Measurements from ENCODE around the gene BRD4.

Gene BRD4

DNA sequence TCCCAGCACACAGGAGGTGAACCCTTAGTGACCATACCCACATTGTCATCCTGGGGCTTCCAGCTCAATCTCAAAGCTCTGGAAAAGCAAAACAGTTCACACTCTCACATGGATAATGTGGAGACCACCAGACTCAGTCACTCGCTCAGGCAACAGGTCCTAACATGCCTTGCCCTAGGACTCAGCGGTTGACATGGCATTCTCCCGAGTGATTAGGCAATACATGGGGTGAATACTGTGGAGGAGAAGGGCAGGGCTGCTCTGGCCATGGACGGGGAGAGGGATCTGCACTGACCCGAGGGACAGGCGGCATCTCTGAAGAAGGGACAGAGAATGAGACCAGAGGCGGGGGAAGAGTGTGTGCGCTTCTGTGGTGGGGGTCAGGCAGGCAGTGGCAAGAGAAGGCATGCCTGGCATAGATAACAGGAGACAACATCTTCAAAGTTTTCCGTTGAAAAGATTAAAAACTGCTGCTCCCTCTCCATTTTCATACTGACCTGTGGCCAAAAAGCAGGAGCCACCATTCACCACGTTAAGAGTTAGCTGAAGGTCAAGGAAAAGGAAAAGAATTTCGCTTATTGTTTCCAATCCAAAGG lies 55.6 kb downstream of the BRD4 start:
- POLR2A ChIA-PET: no interaction called here
- CTCF ChIA-PET: no interaction called here
- TF ChIP-seq, protein P1, sequence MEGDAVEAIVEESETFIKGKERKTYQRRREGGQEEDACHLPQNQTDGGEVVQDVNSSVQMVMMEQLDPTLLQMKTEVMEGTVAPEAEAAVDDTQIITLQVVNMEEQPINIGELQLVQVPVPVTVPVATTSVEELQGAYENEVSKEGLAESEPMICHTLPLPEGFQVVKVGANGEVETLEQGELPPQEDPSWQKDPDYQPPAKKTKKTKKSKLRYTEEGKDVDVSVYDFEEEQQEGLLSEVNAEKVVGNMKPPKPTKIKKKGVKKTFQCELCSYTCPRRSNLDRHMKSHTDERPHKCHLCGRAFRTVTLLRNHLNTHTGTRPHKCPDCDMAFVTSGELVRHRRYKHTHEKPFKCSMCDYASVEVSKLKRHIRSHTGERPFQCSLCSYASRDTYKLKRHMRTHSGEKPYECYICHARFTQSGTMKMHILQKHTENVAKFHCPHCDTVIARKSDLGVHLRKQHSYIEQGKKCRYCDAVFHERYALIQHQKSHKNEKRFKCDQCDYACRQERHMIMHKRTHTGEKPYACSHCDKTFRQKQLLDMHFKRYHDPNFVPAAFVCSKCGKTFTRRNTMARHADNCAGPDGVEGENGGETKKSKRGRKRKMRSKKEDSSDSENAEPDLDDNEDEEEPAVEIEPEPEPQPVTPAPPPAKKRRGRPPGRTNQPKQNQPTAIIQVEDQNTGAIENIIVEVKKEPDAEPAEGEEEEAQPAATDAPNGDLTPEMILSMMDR (IDR thresholded peaks at IDR 0.05; ENCODE audit: control extremely low read depth, extremely low read depth, low read depth, missing control alignments): no peak
- no peak for DNase-seq (ENCODE audit: extremely low spot score)

GRCh38 chr19:15274477-15274876 lies 57.9 kb downstream of the BRD4 start:
- CTCF ChIA-PET: interaction anchor here (1.5 kb wide), 1 partner anchor 15 kb away, joined by 5 read pairs; no protein-coding TSS in a partner anchor
- POLR2A ChIA-PET: interaction anchor here (0.7 to 1.0 kb wide), 2 partner anchors 31 to 144 kb away, joined by 4 read pairs; partner anchors contain the start of gene AKAP8L
- TF ChIP-seq, protein P1 (IDR thresholded peaks at IDR 0.05; ENCODE audit: control extremely low read depth, extremely low read depth, low read depth, missing control alignments): no peak
- DNase-seq (ENCODE audit: extremely low spot score): no peak

DNA sequence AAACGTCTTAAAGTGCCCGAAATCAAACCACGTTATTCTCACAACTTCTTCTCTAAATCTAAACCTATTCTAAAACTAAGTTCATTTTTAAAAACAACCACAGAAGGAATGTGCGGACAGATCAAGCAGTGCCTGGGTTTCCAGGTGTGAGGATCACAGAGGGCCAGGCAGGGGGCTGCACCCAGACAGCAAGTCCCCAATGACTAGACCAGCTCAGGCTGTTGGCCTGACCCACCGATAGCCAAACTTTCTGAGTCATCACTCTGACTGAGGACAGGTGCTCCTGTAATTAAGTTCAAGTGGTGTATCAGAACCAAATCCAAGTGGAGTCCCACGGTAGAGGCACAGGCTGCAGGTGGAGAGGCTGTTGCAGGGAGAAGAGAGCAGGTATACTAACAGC lies 62.5 kb downstream of the BRD4 start:
- DNase-seq (ENCODE audit: extremely low spot score): no peak
- ChIA-PET CTCF (no interaction called here), POLR2A (no interaction called here)
- TF ChIP-seq, protein P1 (IDR thresholded peaks at IDR 0.05; ENCODE audit: control extremely low read depth, extremely low read depth, low read depth, missing control alignments): no peak

DNA sequence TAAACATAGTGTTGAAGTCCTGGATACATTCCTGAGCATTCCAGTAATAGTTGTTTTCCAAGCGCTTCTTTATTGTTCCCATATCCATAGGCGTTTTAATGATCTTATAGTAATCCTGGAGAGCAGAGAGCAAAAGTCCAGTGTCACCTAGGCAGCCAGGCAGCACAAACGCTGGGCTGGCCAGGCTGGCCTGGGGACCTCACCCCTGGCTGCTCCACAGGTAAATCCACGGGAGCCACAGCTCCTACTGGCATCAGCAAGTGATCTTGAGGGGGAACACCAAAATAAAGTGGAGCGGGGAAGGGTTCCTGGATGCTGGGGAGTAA lies 63.4 kb downstream of the BRD4 start:
- TF ChIP-seq, protein P1 (IDR thresholded peaks at IDR 0.05; ENCODE audit: control extremely low read depth, extremely low read depth, low read depth, missing control alignments): no peak
- ChIA-PET CTCF (no interaction called here), POLR2A (no interaction called here)
- no peak for DNase-seq (ENCODE audit: extremely low spot score)

GRCh38 chr19:15268192-15268927 lies 64.0 kb downstream of the BRD4 start:
- DNase-seq (ENCODE audit: extremely low spot score): no peak
- ChIA-PET CTCF (interaction anchor here (0.8 to 1.0 kb wide), 2 partner anchors 16 to 287 kb away, joined by 3 to 4 read pairs; no protein-coding TSS in a partner anchor), POLR2A (no interaction called here)
- TF ChIP-seq, protein P1 (IDR thresholded peaks at IDR 0.05; ENCODE audit: control extremely low read depth, extremely low read depth, low read depth, missing control alignments): no peak

DNA sequence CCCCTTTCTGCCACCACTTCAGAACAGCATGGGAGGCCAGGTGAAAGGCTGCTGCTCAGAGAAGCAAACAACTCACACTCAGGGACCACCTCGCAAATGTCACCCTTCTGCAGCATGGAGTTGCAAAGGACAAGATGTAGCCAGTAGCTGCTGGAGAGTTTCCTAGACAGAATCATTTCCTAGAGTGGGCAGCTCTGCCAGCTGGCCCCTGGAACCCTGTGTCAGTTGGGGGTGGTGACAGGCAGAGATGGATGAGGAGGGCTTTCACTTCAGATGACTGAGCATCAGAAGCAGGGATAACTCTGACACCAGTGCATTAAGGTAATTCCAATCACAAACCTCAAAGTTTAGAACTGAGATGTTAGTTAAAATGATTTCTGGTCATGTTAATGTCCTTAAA lies 65.7 kb downstream of the BRD4 start:
- DNase-seq (ENCODE audit: extremely low spot score): no peak
- CTCF ChIA-PET: interaction anchor here (1.0 to 1.5 kb wide), 2 partner anchors 22 to 54 kb away, joined by 3 to 6 read pairs; no protein-coding TSS in a partner anchor
- TF ChIP-seq, protein P1 (IDR thresholded peaks at IDR 0.05; ENCODE audit: control extremely low read depth, extremely low read depth, low read depth, missing control alignments): no peak
- POLR2A ChIA-PET: no interaction called here
